Brain microvascular endothelial cell (primary cell): Measurements from ENCODE around the gene STARD3.
"Not testable (repeated sequence)": the region's sequence is repeated elsewhere in the genome, so short reads cannot be mapped to it uniquely, and the experiment has no call there.

Experiments
- DNase-seq: peaks from one replicate; pipeline ENCODE4 v3.0.0-alpha.2; 2020
- H3K27ac ChIP-seq: fragments of 250-450 bp; sonication (Bioruptor Pico); 2 replicates; pipeline ENCODE4 v1.5.1; 2020; ENCODE audit warnings: mild to moderate bottlenecking, moderate library complexity
- H3K27me3 ChIP-seq: fragments of 250-450 bp; sonication (Bioruptor Pico); replicated peaks from 2 replicates; pipeline ENCODE4 v1.5.1; 2020; ENCODE audit warnings: mild to moderate bottlenecking
- H3K36me3 ChIP-seq: fragments of 250-450 bp; sonication (Bioruptor Pico); replicated peaks from 2 replicates; pipeline ENCODE4 v1.5.1; 2020; ENCODE audit warnings: mild to moderate bottlenecking
- H3K4me3 ChIP-seq: 2 replicates; pipeline ENCODE4 v1.5.1; 2011; ENCODE audit warnings: low read depth, mild to moderate bottlenecking, control low read depth, low read length, moderate library complexity
- CTCF ChIP-seq: IDR thresholded peaks from 2 replicates; pipeline ENCODE4 v1.5.1; 2011; ENCODE audit warnings: low read depth, mild to moderate bottlenecking, moderate library complexity, low read length, control low read depth, inconsistent platforms; ENCODE audit errors: missing control alignments
- in situ Hi-C: cut with HindIII; loops from 2 replicates; pipeline ENCODE4 v1.10.0; 2017; ENCODE audit warnings: low sequenced_read_pairs, low pct_ligation_motif_present

The STARD3 gene

GRCh38 chr17:39709319-39709997 lies 72.5 kb downstream of the STARD3 start:
- Histone ChIP-seq H3K27me3 (no peaks in the 10 kb centered on the region), H3K4me3 (no peak overlapping the region), H3K27ac (no peak overlapping the region), H3K36me3 (peaks cover 31% of the 10 kb centered on the region)
- in situ Hi-C loops: no loop called here
- TF ChIP-seq CTCF: no peak
- DNase-seq: no peak

- Histone ChIP-seq H3K36me3 (peaks cover 33% of the 10 kb centered on the region), H3K27ac (no peak overlapping the region), H3K27me3 (no peaks in the 10 kb centered on the region), H3K4me3 (no peak overlapping the region)
- no peak for DNase-seq
- no peak for TF ChIP-seq CTCF
- in situ Hi-C loops: no loop called here
Observed at GRCh38 chr17:39709998-39710964, 73.3 kb downstream of the STARD3 start.

GRCh38 chr17:39711071-39711470 lies 74.1 kb downstream of the STARD3 start:
- H3K27me3 ChIP-seq, DNase-seq, H3K27ac ChIP-seq, in situ Hi-C loops, H3K4me3 ChIP-seq: not testable (repeated sequence)
- peaks cover 41% of the 10 kb centered on the region for H3K36me3 ChIP-seq

GRCh38 chr17:39711851-39712250 lies 74.9 kb downstream of the STARD3 start:
- in situ Hi-C loops: no loop called here
- no peak for TF ChIP-seq CTCF

More at GRCh38 chr17:39711851-39712250, 74.9 kb downstream of the STARD3 start:
- Histone ChIP-seq H3K4me3 (no peak overlapping the region), H3K27ac (no peak overlapping the region), H3K36me3 (peaks cover 41% of the 10 kb centered on the region), H3K27me3 (no peaks in the 10 kb centered on the region)
- DNase-seq: no peak
